ENCODE results near the gene LDLRAD3. TPM values are rescaled to one million over a fixed set of nuclear protein-coding genes. Genes with fewer than 3 reads are reported as not detected.

Gene LDLRAD3
- total RNA-seq, 1 donor from 2014 or later = 19.6 TPM

DNA sequence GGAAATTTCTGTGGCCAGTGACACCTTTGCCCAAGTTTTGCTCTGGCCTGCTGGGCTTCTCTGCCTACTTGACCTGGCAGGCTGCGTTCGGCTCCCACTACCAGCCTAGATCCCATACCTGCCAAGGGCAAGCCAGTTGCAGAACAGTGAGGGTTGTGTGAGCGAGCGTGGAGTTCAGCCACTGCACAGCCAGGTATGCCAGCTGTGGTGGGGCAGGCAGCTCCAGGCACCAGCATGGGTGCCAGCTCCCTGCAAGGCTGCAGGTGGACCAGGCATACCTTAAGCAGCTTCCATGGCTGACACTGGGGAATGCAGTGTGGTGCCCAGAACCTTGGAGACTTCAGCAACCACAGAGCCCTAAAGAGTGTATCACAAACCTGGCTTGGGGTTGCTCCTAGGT is 133.5 kb downstream of the LDLRAD3 start:
- H3K4me3 Mint-ChIP-seq (ENCODE audit: low read depth) = no peak overlapping the region
- H3K36me3 Mint-ChIP-seq (ENCODE audit: insufficient read depth) = peaks cover 15% of the 10 kb centered on the region
- H3K27ac Mint-ChIP-seq = no peak overlapping the region
- TF ChIP-seq, protein P1, sequence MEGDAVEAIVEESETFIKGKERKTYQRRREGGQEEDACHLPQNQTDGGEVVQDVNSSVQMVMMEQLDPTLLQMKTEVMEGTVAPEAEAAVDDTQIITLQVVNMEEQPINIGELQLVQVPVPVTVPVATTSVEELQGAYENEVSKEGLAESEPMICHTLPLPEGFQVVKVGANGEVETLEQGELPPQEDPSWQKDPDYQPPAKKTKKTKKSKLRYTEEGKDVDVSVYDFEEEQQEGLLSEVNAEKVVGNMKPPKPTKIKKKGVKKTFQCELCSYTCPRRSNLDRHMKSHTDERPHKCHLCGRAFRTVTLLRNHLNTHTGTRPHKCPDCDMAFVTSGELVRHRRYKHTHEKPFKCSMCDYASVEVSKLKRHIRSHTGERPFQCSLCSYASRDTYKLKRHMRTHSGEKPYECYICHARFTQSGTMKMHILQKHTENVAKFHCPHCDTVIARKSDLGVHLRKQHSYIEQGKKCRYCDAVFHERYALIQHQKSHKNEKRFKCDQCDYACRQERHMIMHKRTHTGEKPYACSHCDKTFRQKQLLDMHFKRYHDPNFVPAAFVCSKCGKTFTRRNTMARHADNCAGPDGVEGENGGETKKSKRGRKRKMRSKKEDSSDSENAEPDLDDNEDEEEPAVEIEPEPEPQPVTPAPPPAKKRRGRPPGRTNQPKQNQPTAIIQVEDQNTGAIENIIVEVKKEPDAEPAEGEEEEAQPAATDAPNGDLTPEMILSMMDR (IDR thresholded peaks at IDR 0.05; ENCODE audit: unreplicated experiment) = no peak
- no peak for DNase-seq (ENCODE audit: low spot score, unreplicated experiment)
- no peaks in the 10 kb centered on the region for H3K27me3 Mint-ChIP-seq
- peaks cover 12% of the 10 kb centered on the region for H3K9me3 Mint-ChIP-seq (ENCODE audit: low read depth)
- no peaks in the 10 kb centered on the region for H3K4me1 Mint-ChIP-seq (ENCODE audit: low read depth)

DNA sequence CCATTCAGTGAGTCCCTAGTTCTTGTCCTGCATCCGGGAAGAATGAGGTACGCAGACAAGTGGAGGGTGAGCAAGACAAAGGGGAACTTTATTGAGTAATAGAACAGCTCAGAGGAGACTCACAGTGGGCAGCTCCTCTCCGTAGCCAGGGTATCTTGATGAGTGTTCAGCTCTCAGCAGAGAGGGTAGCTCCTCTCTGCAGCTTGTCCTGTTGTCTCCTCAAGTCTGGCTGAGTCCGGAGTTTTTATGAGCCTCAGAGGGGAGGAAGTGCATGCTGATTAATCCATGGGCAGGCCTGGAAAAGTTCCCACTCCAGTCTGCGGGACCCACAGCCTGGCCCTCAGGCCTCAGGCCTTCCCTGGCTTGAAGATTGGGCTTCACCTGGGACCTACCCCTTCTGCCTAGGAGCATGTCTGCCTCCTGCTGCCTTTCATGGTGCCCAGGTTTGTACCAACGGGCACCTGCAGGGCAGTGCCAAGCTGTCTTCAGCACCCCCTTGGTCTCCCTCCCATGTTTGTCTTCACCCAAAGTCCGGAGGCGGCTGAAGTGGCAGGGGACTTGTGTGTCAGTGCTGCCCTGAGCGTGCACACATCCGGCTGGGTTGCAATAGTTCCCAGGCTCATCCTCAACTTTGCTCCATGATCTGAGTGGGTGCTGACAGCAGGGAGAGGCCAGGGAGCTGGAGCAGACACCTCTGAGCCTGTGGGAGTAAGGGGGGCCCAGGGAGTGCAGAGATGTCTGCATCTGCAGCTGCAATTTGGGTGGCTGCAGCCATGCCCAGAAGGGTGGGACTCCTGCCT is 134.2 kb downstream of the LDLRAD3 start:
- Mint-ChIP-seq H3K9me3 (ENCODE audit: low read depth) (peaks cover 15% of the 10 kb centered on the region), H3K27ac (no peak overlapping the region), H3K27me3 (no peaks in the 10 kb centered on the region), H3K4me1 (ENCODE audit: low read depth) (no peaks in the 10 kb centered on the region), H3K36me3 (ENCODE audit: insufficient read depth) (peaks cover 20% of the 10 kb centered on the region), H3K4me3 (ENCODE audit: low read depth) (no peak overlapping the region)
- no peak for DNase-seq (ENCODE audit: low spot score, unreplicated experiment)
- TF ChIP-seq, protein P1 (IDR thresholded peaks at IDR 0.05; ENCODE audit: unreplicated experiment) = no peak

DNA sequence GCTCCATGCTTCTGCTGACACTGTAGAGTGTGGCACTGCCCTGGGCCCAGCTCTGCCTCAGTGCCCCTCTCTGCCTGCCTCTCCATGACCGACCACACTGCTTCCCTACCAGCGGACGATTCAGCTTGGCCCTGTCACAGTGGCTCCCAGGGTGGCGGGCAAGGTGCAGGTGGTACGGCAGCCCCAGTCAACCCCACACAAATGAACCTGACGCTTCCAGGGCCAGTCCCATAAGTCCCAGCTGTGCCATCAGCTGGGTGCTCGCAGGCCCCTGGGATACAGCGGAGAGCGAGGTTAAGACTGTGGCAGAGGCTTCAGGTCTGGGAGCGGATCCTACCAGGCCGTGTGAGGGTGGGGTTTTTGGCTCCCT is 134.8 kb downstream of the LDLRAD3 start:
- Mint-ChIP-seq H3K27me3 (no peaks in the 10 kb centered on the region), H3K9me3 (ENCODE audit: low read depth) (peaks cover 15% of the 10 kb centered on the region), H3K36me3 (ENCODE audit: insufficient read depth) (peaks cover 20% of the 10 kb centered on the region), H3K4me1 (ENCODE audit: low read depth) (no peaks in the 10 kb centered on the region), H3K4me3 (ENCODE audit: low read depth) (no peak overlapping the region), H3K27ac (no peak overlapping the region)
- TF ChIP-seq, protein P1 (IDR thresholded peaks at IDR 0.05; ENCODE audit: unreplicated experiment) = no peak
- DNase-seq (ENCODE audit: low spot score, unreplicated experiment) = no peak

DNA sequence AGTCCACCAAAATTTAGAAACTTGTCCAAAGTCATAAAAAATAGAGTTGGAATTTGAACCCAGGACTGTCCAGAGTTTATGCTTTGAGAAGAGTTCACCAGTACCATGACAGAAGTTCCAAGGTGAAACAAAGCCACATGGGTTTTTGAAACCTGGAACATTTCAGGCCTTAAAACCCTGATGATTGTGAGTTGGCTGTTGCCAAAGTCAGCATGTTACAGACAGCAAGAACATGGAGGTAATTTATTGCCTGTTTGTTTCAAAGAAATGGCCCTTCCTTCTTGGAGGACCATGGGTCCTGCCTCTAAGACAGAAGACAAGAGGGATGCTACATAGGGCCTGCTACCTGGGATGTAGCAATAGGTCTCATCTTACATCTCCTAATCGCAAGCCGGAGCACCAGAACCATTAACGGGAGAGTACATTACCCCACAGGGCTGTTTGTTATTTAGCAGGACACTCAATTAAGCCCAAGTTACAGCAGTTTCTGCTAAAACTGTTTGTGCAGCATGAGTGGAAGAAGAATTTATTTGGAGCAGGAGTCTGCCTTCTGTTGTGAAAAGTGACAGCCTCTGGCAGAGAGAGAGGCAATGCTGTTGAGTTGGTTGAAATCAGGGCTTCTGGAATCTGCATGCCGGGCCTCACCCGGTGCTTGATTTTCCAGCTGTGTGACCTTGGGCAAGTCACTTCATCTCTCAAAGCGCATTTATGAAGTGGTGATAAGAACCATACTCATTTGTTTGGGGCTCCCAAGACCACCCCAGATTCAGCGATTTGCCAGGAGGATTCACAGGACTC is 136.2 kb downstream of the LDLRAD3 start:
- Mint-ChIP-seq H3K27ac (no peak overlapping the region), H3K9me3 (ENCODE audit: low read depth) (peaks cover 15% of the 10 kb centered on the region), H3K27me3 (no peaks in the 10 kb centered on the region), H3K4me1 (ENCODE audit: low read depth) (no peaks in the 10 kb centered on the region), H3K36me3 (ENCODE audit: insufficient read depth) (peaks cover 17% of the 10 kb centered on the region), H3K4me3 (ENCODE audit: low read depth) (no peak overlapping the region)
- DNase-seq (ENCODE audit: low spot score, unreplicated experiment) = no peak
- TF ChIP-seq, protein P1 (IDR thresholded peaks at IDR 0.05; ENCODE audit: unreplicated experiment) = no peak

DNA sequence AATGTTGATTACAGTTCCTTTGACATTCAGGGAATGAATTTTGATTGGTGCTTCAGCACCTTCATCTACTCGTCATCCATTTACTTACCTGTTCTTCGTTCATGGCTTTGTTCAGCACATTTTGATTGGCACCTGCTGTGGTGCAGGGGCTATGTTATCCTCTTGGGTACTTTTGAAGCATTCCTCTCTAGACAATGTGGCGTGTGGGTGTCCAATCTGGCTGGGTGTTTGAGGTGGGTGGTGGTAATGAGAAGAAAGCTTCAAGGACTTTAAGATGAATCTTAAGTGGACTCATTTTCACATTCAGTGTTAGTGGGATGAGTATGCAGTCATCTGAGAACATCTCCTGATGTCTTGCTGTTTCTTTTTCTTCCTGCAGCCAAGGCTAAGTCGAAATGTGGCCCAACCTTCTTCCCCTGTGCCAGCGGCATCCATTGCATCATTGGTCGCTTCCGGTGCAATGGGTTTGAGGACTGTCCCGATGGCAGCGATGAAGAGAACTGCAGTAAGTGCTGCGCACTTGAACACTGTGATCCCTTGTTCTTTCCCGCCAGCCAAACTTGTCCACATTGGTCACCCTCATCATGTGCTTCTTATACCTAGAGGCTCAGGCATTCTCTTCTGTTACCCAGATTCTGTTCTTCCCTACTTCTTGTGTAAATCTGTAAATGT is 137.5 kb downstream of the LDLRAD3 start:
- no peak for DNase-seq (ENCODE audit: low spot score, unreplicated experiment)
- H3K27ac Mint-ChIP-seq = no peak overlapping the region

More for the DNA sequence above, 137.5 kb downstream of the LDLRAD3 start:
- TF ChIP-seq, protein P1 (IDR thresholded peaks at IDR 0.05; ENCODE audit: unreplicated experiment) = no peak
- H3K9me3 Mint-ChIP-seq (ENCODE audit: low read depth) = peaks cover 3% of the 10 kb centered on the region
- H3K36me3 Mint-ChIP-seq (ENCODE audit: insufficient read depth) = peaks cover 13% of the 10 kb centered on the region
- H3K27me3 Mint-ChIP-seq = no peaks in the 10 kb centered on the region
- no peaks in the 10 kb centered on the region for H3K4me1 Mint-ChIP-seq (ENCODE audit: low read depth)
- no peak overlapping the region for H3K4me3 Mint-ChIP-seq (ENCODE audit: low read depth)

Measured in progenitor cell of endocrine pancreas (in vitro differentiated cells).